Motor neuron (in vitro differentiated cells): ENCODE data around the gene PUDP. TPM values are rescaled to one million over a fixed set of nuclear protein-coding genes. Genes with fewer than 3 reads are reported as not detected.
A peak's percentile ranks its signal among the peaks of the same experiment; 100 is the strongest.
"Not testable (repeated sequence)": the region's sequence is repeated elsewhere in the genome, so short reads cannot be mapped to it uniquely, and the experiment has no call there.

Source experiments
- ATAC-seq, 8 experiments: fragments of 200-7000 bp; cut with Tn5 transposase; replicated peaks in 6 of 8; 2 replicates each; pipeline ENCODE4 v1.8.0; 2021; ENCODE audit warnings: mild to moderate bottlenecking in 8 of 8, moderate library complexity in 8 of 8
- H3K27ac ChIP-seq, 2 donors: fragments of 250-450 bp; sonication (Bioruptor Pico); 2 replicates each; pipeline ENCODE4 v1.9.0; 2021; ENCODE audit warnings: antibody characterized with exemption in 2 of 2, mild to moderate bottlenecking in 2 of 2, moderate library complexity in 1 of 2
- H3K4me1 ChIP-seq, 2 donors: fragments of 250-450 bp; sonication (Bioruptor Pico); replicated peaks in 1 of 2; 2 replicates each; pipeline ENCODE4 v1.6.1; 2021; ENCODE audit warnings: antibody characterized with exemption in 2 of 2, mild to moderate bottlenecking in 2 of 2, moderate library complexity in 1 of 2
- H3K4me3 ChIP-seq, 5 donors: fragments of 250-450 bp; sonication (Bioruptor Pico); 2 replicates each; pipeline ENCODE4 v1.9.0; 2021; ENCODE audit warnings: antibody characterized with exemption in 5 of 5, mild to moderate bottlenecking in 5 of 5, moderate library complexity in 4 of 5
- WGBS, 10 experiments: fragments of 450-650 bp; shearing (Covaris generic); methylation state at CpG; one replicate each; pipeline ENCODE4 v1.0.0; 2022; 5-methylcytosine and 5-hydroxymethylcytosine counted together
- in situ Hi-C, 9 experiments: fragments of 400-800 bp; cut with MboI; loops; one replicate each; pipeline ENCODE4 v1.15.0; 2021; ENCODE audit warnings: low sequenced_read_pairs in 9 of 9, low pct_unique_long_range_greater_than_20kb in 2 of 9; ENCODE audit not compliant: unreplicated experiment in 9 of 9
- total RNA-seq, 8 experiments: library from RNA; unstranded; fragments of 300-600 nt; gene quantifications; 2 replicates each; pipeline versions ENCODE4 v1.2.3 to v1.2.4, GENCODE V29; 2022

Gene PUDP
- total RNA-seq, 8 experiments from 2014 or later: 5.4 to 17.7 (median 10.6) TPM

DNA sequence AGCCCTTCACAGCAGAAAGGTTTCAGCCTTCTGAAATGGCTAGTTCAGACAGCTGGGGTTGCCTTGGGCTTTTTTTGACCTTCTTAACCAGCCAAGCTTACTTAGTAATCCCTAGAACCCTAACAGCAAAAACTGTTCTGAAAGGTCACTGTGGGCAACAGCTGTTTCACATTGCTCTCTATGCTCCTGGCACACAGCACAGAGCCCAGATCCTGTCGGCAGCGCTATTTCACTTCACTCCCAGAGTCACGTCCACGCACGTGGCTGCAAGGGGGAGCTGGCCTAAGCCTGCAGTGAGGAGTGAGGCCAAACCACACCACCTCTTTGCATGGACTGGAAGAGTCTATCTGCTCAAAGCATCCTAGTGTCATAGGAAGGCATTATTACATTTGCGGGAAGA is 32.4 kb downstream of the PUDP start:
- Histone ChIP-seq H3K4me3 (no peak overlapping the region), H3K27ac (no peak overlapping the region), H3K4me1 (peaks cover 0 to 4% of the 10 kb centered on the region in 2 donors)
- 31 to 94% methylated on average over 3 to 6 of the region's 6 CpGs; no CpG with 5 or more reads in 8 of the 10 experiments for WGBS, 10 experiments
- no peak for ATAC-seq
- in situ Hi-C loops: no loop called here

DNA sequence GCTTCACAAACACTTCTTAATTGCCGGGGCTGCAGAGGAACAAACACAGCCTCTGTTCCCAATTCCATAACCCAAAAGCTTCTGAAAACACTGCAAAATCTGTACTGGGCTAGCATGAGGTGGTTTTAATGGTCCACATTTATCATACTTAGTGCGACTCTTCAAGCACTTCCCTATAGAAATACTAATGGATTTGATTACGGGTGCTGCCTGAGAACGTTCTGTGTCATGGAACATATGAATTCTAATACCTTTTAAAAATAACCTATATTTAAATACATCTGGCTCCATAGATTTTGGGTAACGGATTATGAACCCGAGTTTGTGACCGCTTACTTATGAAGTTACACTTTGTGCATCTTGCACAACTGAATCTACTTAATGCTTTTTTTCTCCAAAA is 35.9 kb downstream of the PUDP start:
- no peak overlapping the region for H3K4me3 ChIP-seq
- 61 to 100% (median 85%) methylated on average over 2 to 7 of the region's 7 CpGs; no CpG with 5 or more reads in 4 of the 10 experiments for WGBS, 10 experiments
- ATAC-seq: no peak
- in situ Hi-C loops: no loop called here
- H3K27ac ChIP-seq: no peak overlapping the region
- peaks cover 15 to 18% of the 10 kb centered on the region in 2 donors for H3K4me1 ChIP-seq

DNA sequence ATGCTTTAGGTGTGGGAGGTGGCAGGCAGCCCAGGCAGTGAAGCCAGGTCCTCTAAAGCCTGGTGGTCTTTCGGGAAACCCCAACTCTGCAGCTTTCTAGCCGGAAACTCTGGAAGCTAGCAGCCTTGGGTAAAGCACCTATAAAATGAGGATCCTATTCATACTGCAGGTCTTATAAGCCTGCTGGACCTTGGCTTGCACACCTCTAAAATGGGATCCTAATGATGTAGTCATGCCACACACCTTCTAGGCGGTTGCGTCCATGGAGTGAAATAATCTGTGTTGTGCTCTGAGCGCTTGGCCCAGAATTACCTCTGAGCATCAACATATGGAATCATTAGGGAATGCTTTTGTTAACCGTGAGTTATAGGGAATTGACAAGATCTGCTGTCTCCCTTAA is 36.4 kb downstream of the PUDP start:
- H3K4me1 ChIP-seq: peaks cover 15 to 18% of the 10 kb centered on the region in 2 donors
- H3K4me3 ChIP-seq: no peak overlapping the region
- ATAC-seq: no peak
- no peak overlapping the region for H3K27ac ChIP-seq
- 100% methylated on average over 2 of the region's 6 CpGs; no CpG with 5 or more reads in 8 of the 10 experiments for WGBS, 10 experiments
- in situ Hi-C loops: no loop called here

DNA sequence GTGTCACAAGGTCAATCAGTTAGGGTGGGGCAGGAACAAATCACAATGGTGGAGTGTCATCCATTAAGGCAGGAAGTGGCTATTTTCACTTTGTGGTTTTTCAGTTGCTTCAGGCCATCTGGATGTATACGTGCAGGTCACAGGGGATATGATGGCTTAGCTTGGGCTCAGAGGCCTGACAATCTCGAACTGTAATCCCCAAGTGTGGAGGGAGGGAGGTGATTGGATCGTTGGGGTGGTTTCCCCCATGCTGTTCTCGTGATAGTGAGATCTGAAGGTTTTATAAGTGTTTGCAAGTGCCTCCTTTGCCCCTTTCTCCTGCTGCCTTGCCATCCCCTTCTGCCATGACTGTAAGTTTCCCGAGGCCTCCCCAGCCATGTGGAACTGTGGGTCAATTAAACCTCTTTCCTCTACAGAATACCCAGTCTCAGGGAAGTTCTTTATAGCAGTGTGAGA is 37.1 kb downstream of the PUDP start:
- 45 to 100% (median 100%) methylated on average over 1 to 3 of the region's 5 CpGs; no CpG with 5 or more reads in 7 of the 10 experiments for WGBS, 10 experiments
- peaks cover 15 to 18% of the 10 kb centered on the region in 2 donors for H3K4me1 ChIP-seq
- in situ Hi-C loops: no loop called here
- H3K4me3 ChIP-seq: no peak overlapping the region
- ATAC-seq: no peak
- no peak overlapping the region for H3K27ac ChIP-seq

DNA sequence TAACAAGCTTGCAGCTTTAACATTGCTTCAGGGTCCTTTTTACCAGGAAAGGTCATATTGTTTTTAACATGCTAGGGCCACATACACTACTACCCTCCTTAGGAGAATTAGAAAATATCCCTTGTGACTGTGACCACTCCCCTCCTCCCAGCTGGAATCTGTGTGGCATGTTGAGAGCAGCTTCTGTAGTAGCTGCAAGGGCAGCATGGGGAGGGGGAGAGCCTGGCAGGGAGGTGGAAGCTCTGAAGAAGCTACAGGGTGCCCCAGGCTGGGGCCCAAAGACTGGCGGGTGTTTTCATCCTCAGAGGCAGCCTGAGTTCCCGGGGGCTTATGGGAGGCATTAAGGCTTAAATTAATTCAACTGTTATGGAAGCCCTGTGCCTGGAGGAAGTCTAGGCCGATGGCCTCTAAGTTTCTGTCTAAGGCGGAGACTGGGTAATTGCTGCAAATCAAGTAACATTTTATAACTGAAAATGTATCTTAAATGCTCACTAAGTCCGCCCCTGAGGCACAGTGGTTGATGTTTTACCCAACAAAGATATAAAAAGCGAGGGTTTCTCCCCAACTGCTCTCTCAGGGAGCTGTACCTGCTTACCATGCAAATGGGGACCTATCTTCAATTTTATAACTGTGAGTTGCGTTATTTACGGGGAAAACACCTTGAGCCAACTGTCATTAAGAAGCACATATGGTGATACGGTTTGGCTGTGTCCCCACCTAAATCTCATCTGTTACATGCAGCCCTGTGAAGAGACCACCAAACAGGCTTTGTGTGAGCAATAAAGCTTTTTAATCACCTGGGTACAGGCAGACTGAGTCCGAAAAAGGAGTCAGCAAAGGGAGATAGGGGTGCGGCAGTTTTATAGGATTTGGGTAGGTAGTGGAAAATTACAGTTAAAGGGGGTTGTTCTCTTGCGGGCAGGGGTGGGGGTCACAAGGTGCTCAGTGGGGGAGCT is 37.8 kb downstream of the PUDP start:
- ATAC-seq: peak in 7 of 8 experiments; percentile 34 to 89 (median 85)
- H3K4me1 ChIP-seq: peaks cover 15 to 18% of the 10 kb centered on the region in 2 donors
- WGBS, 10 experiments: 51 to 100% (median 70%) methylated on average over 2 to 4 of the region's 12 CpGs; no CpG with 5 or more reads in 6 of the 10 experiments
- in situ Hi-C loops: no loop called here
- no peak overlapping the region for H3K4me3 ChIP-seq
- H3K27ac ChIP-seq: peak overlapping the region in 1 of 2 donors; percentile 53

DNA sequence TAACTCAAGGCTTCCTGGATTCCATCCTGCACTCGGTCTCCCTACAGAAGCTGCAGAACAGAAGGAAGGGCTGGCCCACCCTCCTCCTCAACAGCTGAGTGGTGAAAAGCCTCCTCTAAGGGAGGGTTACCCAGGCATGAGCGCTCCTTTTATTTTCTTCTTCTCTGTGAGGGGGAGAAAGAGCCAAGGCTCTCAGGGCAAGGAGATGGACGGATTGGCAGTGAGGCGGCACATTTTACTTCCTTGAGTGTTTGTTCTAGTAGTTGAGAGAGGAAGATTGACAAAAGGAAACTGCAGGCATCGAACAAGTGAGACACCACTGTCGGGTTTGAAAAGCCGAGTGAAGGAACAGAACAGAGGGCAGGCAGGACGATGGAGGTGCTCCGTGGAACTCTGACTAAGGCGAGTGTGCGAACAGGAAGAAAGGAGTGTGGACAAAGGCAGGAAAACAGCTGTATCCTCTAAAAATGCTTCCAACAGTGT is 38.9 kb downstream of the PUDP start:
- ATAC-seq: peak in 5 of 8 experiments; percentile 45 to 74 (median 59)
- Histone ChIP-seq H3K4me1 (peaks cover 15 to 18% of the 10 kb centered on the region in 2 donors), H3K4me3 (peak overlapping the region in 3 of 5 donors; percentile 6 to 17 (median 13)), H3K27ac (peak overlapping the region in 1 of 2 donors; percentile 51)
- in situ Hi-C loops: no loop called here
- WGBS, 10 experiments: 0 to 85% (median 26%) methylated on average over 1 to 8 of the region's 11 CpGs; no CpG with 5 or more reads in 4 of the 10 experiments

DNA sequence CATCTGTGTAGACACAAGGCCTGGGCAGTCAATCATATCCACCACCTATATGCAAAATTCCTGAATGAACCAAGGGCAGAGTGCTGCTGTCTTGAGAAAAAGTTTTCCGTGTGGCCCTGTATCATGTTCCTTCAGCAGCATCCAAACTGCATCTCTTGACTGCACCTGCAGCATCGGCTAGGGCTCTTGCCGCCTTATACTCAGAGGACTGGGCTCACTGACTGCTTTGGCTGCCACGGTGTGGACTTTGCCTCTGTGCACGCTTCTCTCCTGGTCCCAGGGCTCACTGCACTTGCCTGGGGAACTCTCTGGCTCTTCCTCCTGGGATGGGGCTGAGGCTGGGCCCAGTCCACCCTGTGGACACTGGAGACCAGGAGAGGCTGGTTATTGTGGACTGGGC is 39.9 kb downstream of the PUDP start:
- H3K4me1 ChIP-seq: peaks cover 15 to 18% of the 10 kb centered on the region in 2 donors
- H3K27ac ChIP-seq: no peak overlapping the region
- in situ Hi-C loops: no loop called here
- 100% methylated on average over 1 to 3 of the region's 5 CpGs; no CpG with 5 or more reads in 8 of the 10 experiments for WGBS, 10 experiments
- H3K4me3 ChIP-seq: no peak overlapping the region
- ATAC-seq: no peak

DNA sequence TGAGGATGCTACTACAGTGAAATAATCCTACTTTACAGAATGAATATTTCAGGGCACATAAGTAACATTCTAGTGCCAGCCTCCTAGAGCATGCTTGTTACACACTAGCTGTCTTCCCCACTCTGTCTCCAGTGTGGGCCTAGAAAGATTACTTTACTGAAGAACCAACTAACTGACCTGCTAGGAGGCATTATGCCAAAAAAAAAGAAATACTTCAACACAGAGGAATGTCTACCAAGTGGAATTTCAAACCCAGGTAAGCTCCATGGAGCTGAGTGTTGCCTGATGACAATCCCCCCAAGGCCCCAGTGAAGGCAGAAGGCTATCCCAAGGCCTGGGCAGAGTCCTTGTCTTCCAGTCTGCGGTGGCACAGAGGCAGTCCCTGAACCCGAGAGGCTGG is 41.3 kb downstream of the PUDP start:
- WGBS, 10 experiments: no CpG with 5 or more reads among the region's 2 CpGs
- Histone ChIP-seq H3K27ac (no peak overlapping the region), H3K4me1 (peaks cover 15 to 18% of the 10 kb centered on the region in 2 donors), H3K4me3 (no peak overlapping the region)
- in situ Hi-C loops: no loop called here
- no peak for ATAC-seq

DNA sequence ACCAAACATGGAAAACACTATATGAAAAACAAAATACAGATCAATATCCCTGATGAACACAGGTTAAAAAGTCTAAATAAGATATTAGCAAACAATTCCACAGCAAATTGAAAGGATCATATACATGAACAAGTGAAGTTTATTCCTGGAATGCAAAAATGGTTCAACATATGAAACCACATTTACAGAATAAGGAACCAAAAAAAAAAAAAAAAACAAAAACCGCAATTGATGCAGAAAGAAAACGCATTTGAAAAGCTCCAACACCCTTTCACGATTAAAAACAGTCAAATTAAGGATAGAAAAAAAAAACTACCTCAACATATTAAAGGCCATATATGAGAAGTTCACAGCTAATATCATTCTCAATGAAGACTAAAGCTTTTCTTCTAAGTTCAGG is 45.8 kb downstream of the PUDP start:
- WGBS, 10 experiments: 46 to 100% (median 92%) methylated on average over 2 to 3 of the region's 3 CpGs; no CpG with 5 or more reads in 3 of the 10 experiments
- no peak for ATAC-seq
- Histone ChIP-seq H3K4me3 (no peak overlapping the region), H3K27ac (no peak overlapping the region), H3K4me1 (no peaks in the 10 kb centered on the region)
- in situ Hi-C loops: no loop called here

DNA sequence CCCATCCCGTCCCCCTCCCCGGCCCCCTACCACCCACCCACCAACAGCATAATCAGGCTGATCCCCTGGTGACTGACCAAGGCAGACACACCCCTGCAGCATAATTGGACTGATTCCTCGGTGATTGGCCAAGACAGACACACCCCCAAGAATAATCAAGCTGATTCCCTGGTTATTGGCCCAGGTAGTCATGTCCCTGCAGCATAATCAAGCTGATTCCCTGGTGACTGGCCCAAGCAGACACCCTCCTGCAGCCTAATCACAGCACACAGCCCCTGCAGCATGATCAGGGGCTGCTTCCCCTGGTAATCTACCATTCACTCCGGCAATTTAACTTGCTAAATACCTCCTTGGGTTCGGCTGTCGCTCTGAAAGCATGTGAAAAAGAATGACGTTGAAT is 47.9 kb downstream of the PUDP start:
- H3K4me1 ChIP-seq: no peaks in the 10 kb centered on the region
- 32 to 33% methylated on average over 3 to 4 of the region's 7 CpGs; no CpG with 5 or more reads in 8 of the 10 experiments for WGBS, 10 experiments
- no peak for ATAC-seq
- no peak overlapping the region for H3K4me3 ChIP-seq
- in situ Hi-C loops: no loop called here
- no peak overlapping the region for H3K27ac ChIP-seq

DNA sequence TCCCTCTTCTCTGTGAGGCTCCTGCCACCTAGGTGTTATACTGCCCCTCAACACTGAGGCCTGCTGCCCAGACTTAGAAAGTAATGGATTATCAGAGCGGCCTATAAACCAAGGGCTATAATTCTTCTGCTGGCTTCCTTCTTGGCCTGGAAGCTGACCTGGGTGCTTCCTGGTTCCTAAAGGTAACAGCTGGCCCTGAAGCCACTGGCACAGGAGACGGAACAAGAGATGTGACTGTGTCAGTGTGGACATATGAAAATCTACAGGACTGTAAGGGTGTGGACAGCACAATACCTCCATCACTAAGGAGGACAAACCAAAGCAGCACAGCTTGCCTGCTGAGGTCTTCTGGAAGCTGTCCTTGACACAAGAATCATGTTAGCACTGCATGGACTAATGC is 52.3 kb downstream of the PUDP start:
- H3K4me3 ChIP-seq, H3K4me1 ChIP-seq, ATAC-seq, in situ Hi-C loops, H3K27ac ChIP-seq: not testable (repeated sequence)
- WGBS, 10 experiments: no CpG with 5 or more reads among the region's 2 CpGs

DNA sequence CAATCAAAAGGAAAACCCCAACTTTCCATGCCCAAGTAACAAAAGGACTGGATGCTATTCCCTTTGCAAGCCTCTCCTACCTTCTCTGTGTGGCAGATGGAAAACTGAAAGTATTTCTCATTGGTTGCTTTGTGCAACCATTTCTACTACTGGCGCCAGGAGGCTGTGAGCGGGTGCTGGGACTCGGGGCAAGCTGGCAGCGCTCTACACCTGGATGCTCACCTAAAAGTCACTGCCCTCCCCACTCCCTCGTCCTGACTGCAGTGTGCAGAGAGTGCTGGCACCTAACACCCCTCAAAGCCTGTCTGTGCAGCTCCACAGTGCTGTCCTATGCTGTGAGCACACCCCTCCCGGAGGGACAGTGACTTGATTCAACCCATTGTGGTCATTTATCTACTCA is 54.6 kb downstream of the PUDP start:
- Histone ChIP-seq H3K27ac (no peak overlapping the region), H3K4me1 (peaks cover 0 to 2% of the 10 kb centered on the region in 2 donors), H3K4me3 (no peak overlapping the region)
- in situ Hi-C loops: no loop called here
- 88 to 93% (median 93%) methylated on average over 1 to 3 of the region's 6 CpGs; no CpG with 5 or more reads in 7 of the 10 experiments for WGBS, 10 experiments
- ATAC-seq: no peak

DNA sequence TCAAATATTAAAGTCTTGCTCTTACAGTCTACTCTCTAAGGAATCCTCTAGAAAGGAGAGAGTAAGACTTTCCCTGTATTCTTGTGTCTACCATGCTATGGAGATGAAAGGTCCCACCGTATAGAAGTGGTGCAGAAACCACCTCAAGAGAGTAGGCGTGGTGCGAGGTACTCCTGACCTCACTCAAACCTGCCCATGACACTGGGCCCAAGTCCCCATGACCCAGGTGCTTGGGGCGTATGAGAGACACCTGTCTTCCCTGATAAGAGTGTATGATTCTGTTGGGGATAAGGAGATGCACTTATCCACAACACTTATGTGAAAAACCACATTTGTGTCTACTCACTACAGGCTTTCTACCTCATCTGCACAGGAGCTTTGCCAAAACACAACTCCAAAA is 55.4 kb downstream of the PUDP start:
- WGBS, 10 experiments: 100% methylated on average over 1 of the region's 4 CpGs; no CpG with 5 or more reads in 9 of the 10 experiments
- H3K4me1 ChIP-seq: peaks cover 0 to 4% of the 10 kb centered on the region in 2 donors
- H3K4me3 ChIP-seq: no peak overlapping the region
- no peak for ATAC-seq
- in situ Hi-C loops: no loop called here
- H3K27ac ChIP-seq: no peak overlapping the region
